NCI-H526 treated with DMSO at 0.1 percent for 48 hours (cell line): ENCODE measurements around the gene ZNF804A.

Source experiments
- DNase-seq: peaks from one replicate; lab custom pipeline; 2025; lab: John Stamatoyannopoulos, UW

The ZNF804A gene

GRCh38 chr2:184598316-184599053, at the start of gene ZNF804A:
TSS of gene ZNF804A (plus strand) at chr2:184598529. CDS start at chr2:184598960, 431 bp downstream.
- DNase-seq: peak; percentile 82

- DNase-seq: no peak
These were observed 49.2 kb upstream of the ZNF804A start for GRCh38 chr2:184549153-184549552.

- DNase-seq: no peak
These were observed 46.7 kb upstream of the ZNF804A start for GRCh38 chr2:184551626-184552025.

- DNase-seq: no peak
These were observed 43.6 kb upstream of the ZNF804A start for GRCh38 chr2:184554736-184555135.

GRCh38 chr2:184555352-184555751, 43.0 kb upstream of the ZNF804A start:
- DNase-seq: no peak

GRCh38 chr2:184556639-184557038, 41.7 kb upstream of the ZNF804A start:
- DNase-seq: no peak

GRCh38 chr2:184558713-184559464, 39.4 kb upstream of the ZNF804A start:
- no peak for DNase-seq

- no peak for DNase-seq
These were observed 37.7 kb upstream of the ZNF804A start for GRCh38 chr2:184560603-184561002.

- no peak for DNase-seq
These were observed 35.8 kb upstream of the ZNF804A start for GRCh38 chr2:184562532-184562931.

- no peak for DNase-seq
These were observed 34.2 kb upstream of the ZNF804A start for GRCh38 chr2:184564092-184564491.

- DNase-seq: no peak
These were observed 31.6 kb upstream of the ZNF804A start for GRCh38 chr2:184566716-184567115.

- no peak for DNase-seq
These were observed 21.3 kb upstream of the ZNF804A start for GRCh38 chr2:184577056-184577455.

- DNase-seq: no peak
These were observed 20.6 kb upstream of the ZNF804A start for GRCh38 chr2:184577743-184578142.

- no peak for DNase-seq
These were observed 19.1 kb upstream of the ZNF804A start for GRCh38 chr2:184579226-184579625.

- no peak for DNase-seq
These were observed 16.9 kb upstream of the ZNF804A start for GRCh38 chr2:184581391-184581790.

GRCh38 chr2:184589261-184589660, 9.1 kb upstream of the ZNF804A start:
- DNase-seq: no peak

GRCh38 chr2:184596819-184597411, 1.4 kb upstream of the ZNF804A start:
- DNase-seq: no peak

- peak; percentile 47 for DNase-seq
These were observed 748 bp upstream of the ZNF804A start for GRCh38 chr2:184597571-184597991.

GRCh38 chr2:184598002-184598315, 370 bp upstream of the ZNF804A start:
- peak; percentile 60 for DNase-seq

- DNase-seq: peak; percentile 26
These were observed 934 bp downstream of the ZNF804A start for GRCh38 chr2:184599054-184599871.

GRCh38 chr2:184599872-184600222, 1.5 kb downstream of the ZNF804A start:
- no peak for DNase-seq

- peak; percentile 12 for DNase-seq
These were observed 4.4 kb downstream of the ZNF804A start for GRCh38 chr2:184602734-184603133.
